Neural cell (in vitro differentiated cells): ENCODE data around the gene TMPRSS6.

Experiments used
- CTCF ChIP-seq: fragments of 450-650 bp; IDR thresholded peaks from 2 replicates; pipeline ENCODE4 v1.5.1; 2014; ENCODE audit warnings: antibody characterized with exemption, mild to moderate bottlenecking, moderate library complexity; ENCODE audit not compliant: poor library complexity, severe bottlenecking
- EP300 ChIP-seq: fragments of 450-650 bp; conservative IDR thresholded peaks from 2 replicates; pipeline ENCODE4 v1.6.1; 2014; ENCODE audit warnings: antibody characterized with exemption, mild to moderate bottlenecking, moderate library complexity; ENCODE audit not compliant: poor library complexity, severe bottlenecking
- EZH2 ChIP-seq: fragments of 200-600, 300-800 bp; shearing (Covaris generic), sonication (generic); IDR thresholded peaks from 2 replicates; pipeline ENCODE4 v1.6.1; 2014; ENCODE audit warnings: antibody characterized with exemption, low read length, borderline replicate concordance, mild to moderate bottlenecking; ENCODE audit not compliant: insufficient read depth, poor library complexity, severe bottlenecking
- MXI1 ChIP-seq: fragments of 450-650 bp; conservative IDR thresholded peaks from 2 replicates; pipeline ENCODE4 v1.6.1; 2014; ENCODE audit warnings: antibody characterized with exemption, mild to moderate bottlenecking; ENCODE audit not compliant: poor library complexity, severe bottlenecking
- POLR2AphosphoS5 ChIP-seq: IDR thresholded peaks from 2 replicates; pipeline ENCODE4 v1.6.1; 2012
- SMC3 ChIP-seq: fragments of 450-650 bp; conservative IDR thresholded peaks from 2 replicates; pipeline ENCODE4 v1.6.1; 2014; ENCODE audit warnings: antibody characterized with exemption, mild to moderate bottlenecking, moderate library complexity; ENCODE audit not compliant: poor library complexity
- TAF1 ChIP-seq: IDR thresholded peaks from 2 replicates; pipeline ENCODE4 v1.6.1; 2012; ENCODE audit warnings: low read depth

GRCh38 chr22:37058917-37059701, 50.4 kb downstream of the TMPRSS6 start:
- no peak for TF ChIP-seq CTCF
- TF ChIP-seq POLR2AphosphoS5 = no peak
- no peak for TF ChIP-seq TAF1
- no peak for TF ChIP-seq SMC3
- TF ChIP-seq EZH2 = no peak
- no peak for TF ChIP-seq EP300
- no peak for TF ChIP-seq MXI1
